Measurements from ENCODE around the gene KIAA1671. TPM values are rescaled to one million over a fixed set of nuclear protein-coding genes. Genes with fewer than 3 reads are reported as not detected.

Gene KIAA1671
- total and polyA plus RNA-seq, 7 donors = 6.3 to 34.2 (median 10.2) TPM

DNA sequence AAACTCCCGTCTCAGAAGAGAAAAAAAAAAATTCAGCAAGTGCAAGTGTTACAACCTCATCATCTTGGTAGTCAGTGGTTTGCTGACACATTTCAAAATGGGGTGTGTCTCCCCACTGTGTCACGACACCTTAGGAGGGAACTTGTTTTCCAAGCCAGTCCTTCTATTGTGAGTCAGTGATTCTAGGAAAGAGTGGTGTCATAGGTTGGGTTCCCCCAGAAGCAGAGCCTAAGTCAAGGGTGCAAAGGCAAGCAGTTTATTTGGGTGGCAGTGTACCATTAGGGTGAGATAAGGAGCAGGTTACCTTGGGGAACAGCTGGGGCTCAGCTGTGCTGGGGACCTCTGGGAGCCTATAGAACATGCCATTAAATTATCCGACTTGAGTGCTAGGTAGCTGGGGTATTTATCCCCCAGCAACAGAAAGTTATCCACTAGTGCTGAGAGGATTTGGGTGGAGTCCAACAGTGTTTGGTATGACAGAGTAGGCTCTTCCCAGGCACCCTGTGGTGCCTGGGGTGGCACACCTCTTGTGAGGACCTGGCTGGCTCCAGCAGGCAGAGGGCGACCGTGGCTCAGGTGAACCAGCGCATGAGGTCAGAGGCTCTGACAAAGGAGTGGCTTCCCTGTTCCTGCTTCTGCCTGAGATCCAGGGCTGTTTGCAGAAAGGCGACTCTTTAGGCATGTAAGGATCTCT lies 41.7 kb downstream of the KIAA1671 start:
- Histone ChIP-seq H3K27me3 (no peaks in the 10 kb centered on the region), H3K9me3 (no peaks in the 10 kb centered on the region), H3K4me1 (peaks cover 0 to 5% (median 2%) of the 10 kb centered on the region in 4 donors), H3K4me3 (no peak overlapping the region), H3K36me3 (no peaks in the 10 kb centered on the region), H3K27ac (no peak overlapping the region)
- 22 to 57% methylated on average over 7 of the region's 7 CpGs for WGBS, 2 donors
- DNase-seq = no peak
- TF ChIP-seq POLR2A (IDR thresholded peaks at IDR 0.05) = no peak
- TF ChIP-seq CTCF (IDR thresholded peaks at IDR 0.05) = peak in 1 of 4 experiments; percentile 14
- intact Hi-C loops (cut with DNase I) = no loop called here

DNA sequence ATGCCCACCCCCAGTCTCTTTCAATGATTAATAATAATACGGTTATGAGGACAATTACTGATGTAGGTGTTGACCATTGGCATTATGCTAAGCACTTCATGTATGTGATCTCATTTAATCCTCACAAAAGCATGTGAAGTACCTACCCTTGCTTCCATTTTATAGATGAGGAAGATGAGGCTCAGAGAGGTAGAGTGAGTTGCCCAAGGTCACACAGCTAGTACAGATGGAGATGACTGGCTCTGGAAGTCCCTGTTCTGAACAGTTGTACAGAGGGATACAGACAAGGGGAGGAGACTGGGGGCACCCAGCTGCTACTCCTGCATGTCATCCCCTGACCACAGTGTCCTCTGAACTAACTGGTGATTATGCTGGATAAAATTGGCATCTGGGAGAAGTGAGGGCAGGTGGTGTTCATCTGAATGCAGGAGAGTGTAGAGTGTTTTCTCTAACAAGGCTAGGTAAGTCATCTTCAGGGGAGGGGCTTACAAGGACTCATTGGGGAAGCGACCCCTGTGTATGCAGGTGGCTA lies 43.2 kb downstream of the KIAA1671 start:
- H3K27me3 ChIP-seq = no peaks in the 10 kb centered on the region
- TF ChIP-seq POLR2A (IDR thresholded peaks at IDR 0.05) (no peak), EP300 (IDR thresholded peaks at IDR 0.05) (no peak), POLR2AphosphoS5 (IDR thresholded peaks at IDR 0.05) (no peak)
- 88 to 91% methylated on average over 2 of the region's 2 CpGs for WGBS, 2 donors
- no peak overlapping the region for H3K4me3 ChIP-seq
- no peak for DNase-seq
- peaks cover 0 to 5% (median 2%) of the 10 kb centered on the region in 4 donors for H3K4me1 ChIP-seq
- H3K9me3 ChIP-seq = no peaks in the 10 kb centered on the region
- H3K36me3 ChIP-seq = no peaks in the 10 kb centered on the region
- intact Hi-C loops (cut with DNase I) = no loop called here
- H3K27ac ChIP-seq = no peak overlapping the region

- no peaks in the 10 kb centered on the region for H3K27me3 ChIP-seq
- no peaks in the 10 kb centered on the region for H3K9me3 ChIP-seq
- TF ChIP-seq POLR2AphosphoS5 (IDR thresholded peaks at IDR 0.05) (no peak), CTCF (IDR thresholded peaks at IDR 0.05) (no peak), POLR2A (IDR thresholded peaks at IDR 0.05) (no peak), EP300 (IDR thresholded peaks at IDR 0.05) (no peak)
- H3K4me3 ChIP-seq = no peak overlapping the region
- H3K36me3 ChIP-seq = no peaks in the 10 kb centered on the region
- WGBS, 2 donors = 39% methylated on average over 5 of the region's 5 CpGs
- no peak for DNase-seq
- intact Hi-C loops (cut with DNase I) = no loop called here
- peaks cover 0 to 5% (median 2%) of the 10 kb centered on the region in 4 donors for H3K4me1 ChIP-seq
- H3K27ac ChIP-seq = peak overlapping the region in 1 of 4 donors; percentile 1
These were observed 44.0 kb downstream of the KIAA1671 start for GRCh38 chr22:24996420-24996952.

DNA sequence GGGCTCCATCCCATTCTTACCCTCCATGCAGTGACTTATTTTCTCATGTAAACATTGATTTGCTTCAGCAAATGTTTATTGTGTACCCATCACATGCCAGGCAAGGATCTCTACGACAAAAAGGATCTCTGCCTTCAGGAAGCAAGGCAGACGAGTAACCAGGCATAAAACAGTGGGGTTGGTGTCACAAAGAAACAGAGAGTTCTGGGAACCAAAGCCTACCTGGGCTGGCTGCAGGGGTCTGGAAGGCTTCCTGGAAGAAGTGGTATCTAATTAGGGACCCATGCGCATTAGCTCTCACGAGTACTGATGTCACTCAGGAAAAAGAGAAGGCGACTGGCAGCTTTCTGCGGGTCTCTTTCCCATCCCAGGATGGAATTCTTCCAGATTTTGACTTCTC lies 44.5 kb downstream of the KIAA1671 start:
- TF ChIP-seq POLR2AphosphoS5 (IDR thresholded peaks at IDR 0.05) (no peak), POLR2A (IDR thresholded peaks at IDR 0.05) (no peak), CTCF (IDR thresholded peaks at IDR 0.05) (no peak), EP300 (IDR thresholded peaks at IDR 0.05) (no peak)
- 78 to 88% methylated on average over 6 of the region's 6 CpGs for WGBS, 2 donors
- peaks cover 0 to 5% (median 2%) of the 10 kb centered on the region in 4 donors for H3K4me1 ChIP-seq
- H3K4me3 ChIP-seq = no peak overlapping the region
- H3K27me3 ChIP-seq = no peaks in the 10 kb centered on the region
- H3K9me3 ChIP-seq = no peaks in the 10 kb centered on the region
- H3K36me3 ChIP-seq = no peaks in the 10 kb centered on the region
- no peak for DNase-seq
- intact Hi-C loops (cut with DNase I) = no loop called here
- H3K27ac ChIP-seq = peak overlapping the region in 1 of 4 donors; percentile 1

- WGBS, 2 donors = 77 to 78% methylated on average over 8 of the region's 8 CpGs
- peaks cover 0 to 5% (median 2%) of the 10 kb centered on the region in 4 donors for H3K4me1 ChIP-seq
- intact Hi-C loops (cut with DNase I) = no loop called here
- TF ChIP-seq POLR2A (IDR thresholded peaks at IDR 0.05) (no peak), EP300 (IDR thresholded peaks at IDR 0.05) (no peak), POLR2AphosphoS5 (IDR thresholded peaks at IDR 0.05) (no peak), CTCF (IDR thresholded peaks at IDR 0.05) (no peak)
- no peaks in the 10 kb centered on the region for H3K9me3 ChIP-seq
- H3K27ac ChIP-seq = no peak overlapping the region
- H3K36me3 ChIP-seq = no peaks in the 10 kb centered on the region
- no peaks in the 10 kb centered on the region for H3K27me3 ChIP-seq
- DNase-seq = no peak
- H3K4me3 ChIP-seq = no peak overlapping the region
These were observed 48.2 kb downstream of the KIAA1671 start for GRCh38 chr22:25000686-25001085.
